Left kidney (tissue), 2 donors: ENCODE measurements around the gene NDUFB2. TPM values are rescaled to one million over a fixed set of nuclear protein-coding genes. Genes with fewer than 3 reads are reported as not detected.
A peak's percentile ranks its signal among the peaks of the same experiment; 100 is the strongest.
"Not testable (repeated sequence)": the region's sequence is repeated elsewhere in the genome, so short reads cannot be mapped to it uniquely, and the experiment has no call there.

ENCODE experiments used
- DNase-seq: peaks from one replicate; pipeline ENCODE4 v3.0.0-alpha.2; 2013
- polyA plus RNA-seq: library from polyadenylated mRNA; unstranded; fragments of 120-200 nt; gene quantifications from one replicate; pipeline ENCODE4 v1.2.1, GENCODE V29; 2013; ENCODE audit not compliant: insufficient read length

Gene NDUFB2
- polyA plus RNA-seq, 1 donor: 164 TPM

GRCh38 chr7:140686921-140687320 lies 9.6 kb upstream of the NDUFB2 start:
- DNase-seq: no peak

DNA sequence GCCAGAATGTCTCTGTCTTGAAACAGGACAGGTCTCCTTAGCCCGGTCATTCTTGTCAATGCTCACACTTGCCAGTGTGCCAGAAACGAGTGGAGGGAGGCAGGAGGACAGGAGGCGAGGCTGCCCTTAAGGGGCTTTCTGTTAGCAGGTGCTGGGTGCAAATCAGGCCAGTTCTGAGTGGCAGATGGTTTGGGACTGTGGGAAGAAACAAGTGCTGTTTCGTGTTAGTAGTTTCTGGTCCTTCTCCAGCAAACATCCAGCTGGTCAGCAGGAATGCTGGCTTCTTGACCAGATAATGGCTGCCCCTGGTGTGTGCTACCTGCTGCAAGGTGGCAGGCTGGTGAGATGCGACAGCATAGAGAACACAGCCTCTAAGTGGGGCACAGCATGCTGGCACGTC lies 8.2 kb upstream of the NDUFB2 start:
- DNase-seq: no peak

GRCh38 chr7:140689199-140690152 lies 7.0 kb upstream of the NDUFB2 start:
- no peak for DNase-seq

DNA sequence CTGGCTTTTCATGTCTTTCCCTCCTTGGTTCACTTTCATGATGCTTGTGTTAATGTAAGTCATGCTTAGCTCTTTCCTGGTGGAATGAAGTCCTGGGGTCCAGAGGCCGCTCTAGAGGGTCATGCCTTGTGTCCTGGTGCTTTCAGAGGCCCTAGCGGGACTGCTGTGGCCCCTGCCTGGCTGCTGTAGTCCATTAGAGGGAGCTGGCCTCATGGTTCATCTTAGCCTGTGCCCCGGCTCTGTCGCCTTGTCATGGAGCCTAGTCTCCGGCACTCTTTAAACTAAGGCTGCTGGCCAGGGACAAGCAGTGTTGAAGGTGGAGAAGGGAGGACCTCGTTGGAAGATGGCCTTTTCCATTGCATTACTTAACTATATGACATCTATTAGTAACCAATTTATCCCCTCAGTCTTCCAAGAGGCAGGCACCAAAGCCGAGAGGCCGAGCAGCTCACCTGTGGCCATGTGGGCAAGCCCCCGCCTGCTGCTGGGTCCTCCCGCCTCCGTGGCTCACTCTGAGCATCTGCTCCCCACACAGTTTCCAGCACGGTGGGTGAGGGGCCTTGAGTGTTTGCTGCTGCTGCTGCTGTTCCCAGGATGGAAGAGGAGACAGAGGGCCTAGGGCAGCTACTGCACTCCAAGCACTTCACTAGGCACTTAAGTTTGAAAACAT lies 5.0 kb upstream of the NDUFB2 start:
- DNase-seq: no peak

DNA sequence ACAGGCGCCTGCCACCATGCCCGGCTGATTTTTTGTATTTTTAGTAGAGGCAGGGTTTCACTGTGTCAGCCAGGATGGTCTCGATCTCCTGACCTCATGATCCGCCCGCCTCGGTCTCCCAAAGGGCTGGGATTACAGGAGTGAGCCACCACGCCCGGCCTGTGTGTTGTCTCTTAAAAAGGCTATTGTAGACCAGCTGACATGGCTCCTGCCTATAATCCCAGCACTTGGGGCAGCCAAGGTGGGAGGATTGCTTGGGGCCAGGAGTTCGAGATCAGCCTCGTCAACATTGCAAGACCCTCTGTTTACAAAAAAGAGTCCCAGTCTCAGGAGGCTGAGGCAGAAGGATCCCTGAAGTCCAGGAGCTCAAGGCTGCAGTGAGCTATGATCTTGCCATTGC lies 2.7 kb upstream of the NDUFB2 start:
- not testable (repeated sequence) for DNase-seq

GRCh38 chr7:140694592-140694991 lies 1.9 kb upstream of the NDUFB2 start:
- no peak for DNase-seq

- DNase-seq: no peak
Observed at GRCh38 chr7:140695381-140695780, 1.1 kb upstream of the NDUFB2 start.

DNA sequence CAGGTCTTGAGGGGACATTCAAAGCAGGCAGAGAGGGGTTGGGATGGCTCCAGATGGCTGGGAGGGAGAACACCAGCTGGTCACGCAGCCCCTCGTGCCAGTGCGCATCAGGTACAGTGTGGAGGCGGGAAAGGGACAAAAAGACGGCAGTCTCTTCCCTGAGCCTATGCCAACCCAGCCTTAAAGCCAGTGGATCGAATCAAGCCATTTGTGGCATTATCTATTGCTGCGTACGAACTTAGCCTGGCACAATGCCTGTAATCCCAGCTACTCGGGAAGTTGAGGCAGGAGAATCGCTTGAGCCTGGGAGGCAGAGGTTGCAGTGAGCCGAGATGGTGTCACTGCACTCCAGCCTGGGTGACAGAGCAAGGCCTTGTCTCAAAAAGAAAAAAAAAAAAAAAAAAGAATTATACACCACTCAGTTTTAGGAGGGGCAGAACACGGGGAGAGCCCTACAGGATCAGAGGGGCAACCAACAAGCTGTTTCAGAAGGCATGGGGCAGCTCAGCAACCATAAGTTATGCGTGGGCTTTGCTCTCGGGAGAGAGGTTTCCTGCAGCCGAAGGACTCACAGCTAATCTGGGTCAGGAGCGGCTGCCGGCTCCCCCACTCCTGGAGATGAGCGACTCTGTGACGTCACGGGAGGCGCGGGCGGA lies 356 bp upstream of the NDUFB2 start:
- peak; percentile 92 for DNase-seq

GRCh38 chr7:140697447-140698143 lies 1.1 kb downstream of the NDUFB2 start:
- no peak for DNase-seq

DNA sequence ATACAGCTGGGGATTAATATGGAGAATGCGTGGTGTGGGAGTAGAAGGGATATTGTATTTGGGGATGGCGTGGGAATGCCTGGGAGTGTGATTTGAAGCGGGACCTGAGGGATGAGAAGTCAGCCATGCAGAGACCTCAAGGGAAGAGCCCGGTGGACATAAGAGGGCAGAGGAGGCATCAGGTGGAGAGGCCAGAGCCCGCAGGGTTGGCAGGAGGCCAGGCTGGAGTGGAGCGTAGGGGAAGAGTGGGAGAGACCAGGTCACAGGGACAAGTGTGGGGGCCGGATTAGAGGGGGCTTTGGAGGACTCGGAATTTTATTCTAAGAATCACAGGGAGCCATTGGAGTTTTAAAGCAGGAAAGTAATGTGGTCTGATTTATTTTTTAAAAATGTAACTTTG lies 2.0 kb downstream of the NDUFB2 start:
- DNase-seq: no peak

DNA sequence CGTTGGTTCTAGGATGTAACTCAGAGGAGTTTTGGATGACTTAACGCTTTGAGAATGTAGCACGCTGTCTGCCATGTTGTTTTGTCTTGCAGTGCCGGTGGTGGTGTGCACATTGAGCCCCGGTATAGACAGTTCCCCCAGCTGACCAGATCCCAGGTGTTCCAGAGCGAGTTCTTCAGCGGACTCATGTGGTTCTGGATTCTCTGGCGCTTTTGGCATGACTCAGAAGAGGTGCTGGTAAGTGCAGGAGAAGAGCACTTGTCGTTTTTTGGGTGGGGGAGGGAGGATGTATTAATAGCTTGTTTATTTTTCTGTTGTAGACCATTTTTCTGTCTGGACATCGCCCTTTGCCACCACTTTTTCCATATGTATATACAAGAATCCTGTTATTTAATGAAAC lies 6.3 kb downstream of the NDUFB2 start:
- DNase-seq: no peak

- DNase-seq: no peak
Observed at GRCh38 chr7:140704205-140704604, 7.7 kb downstream of the NDUFB2 start.

DNA sequence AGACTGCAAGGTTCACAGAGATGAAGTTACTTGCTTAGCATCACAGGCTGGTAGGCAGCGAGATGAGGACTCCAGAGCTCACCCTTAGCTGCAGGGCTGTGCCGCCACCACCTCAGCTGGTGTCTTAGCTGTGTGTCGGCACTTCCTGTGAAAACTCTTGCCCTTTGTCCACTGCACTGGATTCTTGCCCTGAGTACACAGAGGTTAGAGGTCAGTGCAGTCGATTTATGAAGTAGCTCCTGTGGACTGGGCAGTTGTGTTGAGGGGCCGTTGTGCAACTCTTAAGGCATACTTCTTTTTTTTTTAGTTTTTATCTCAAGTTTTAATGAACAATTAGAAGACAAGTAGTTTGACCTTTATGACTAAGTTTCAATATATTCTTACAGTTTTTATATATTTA lies 10.6 kb downstream of the NDUFB2 start:
- DNase-seq: no peak

DNA sequence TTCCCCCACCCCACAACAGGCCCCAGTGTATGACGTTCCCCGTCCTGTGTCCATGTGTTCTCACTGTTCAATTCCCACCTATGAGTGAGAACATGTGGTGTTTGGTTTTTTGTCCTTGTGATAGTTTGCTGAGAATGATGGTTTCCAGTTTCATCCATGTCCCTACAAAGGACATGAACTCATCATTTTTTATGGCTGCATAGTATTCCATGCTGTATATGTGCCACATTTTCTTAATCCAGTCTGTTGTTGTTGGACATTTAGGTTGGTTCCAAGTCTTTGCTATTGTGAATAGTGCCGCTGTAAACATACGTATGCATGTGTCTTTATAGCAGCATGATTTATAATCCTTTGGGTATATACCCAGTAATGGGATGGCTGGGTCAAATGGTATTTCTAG lies 12.3 kb downstream of the NDUFB2 start:
- DNase-seq: not testable (repeated sequence)

DNA sequence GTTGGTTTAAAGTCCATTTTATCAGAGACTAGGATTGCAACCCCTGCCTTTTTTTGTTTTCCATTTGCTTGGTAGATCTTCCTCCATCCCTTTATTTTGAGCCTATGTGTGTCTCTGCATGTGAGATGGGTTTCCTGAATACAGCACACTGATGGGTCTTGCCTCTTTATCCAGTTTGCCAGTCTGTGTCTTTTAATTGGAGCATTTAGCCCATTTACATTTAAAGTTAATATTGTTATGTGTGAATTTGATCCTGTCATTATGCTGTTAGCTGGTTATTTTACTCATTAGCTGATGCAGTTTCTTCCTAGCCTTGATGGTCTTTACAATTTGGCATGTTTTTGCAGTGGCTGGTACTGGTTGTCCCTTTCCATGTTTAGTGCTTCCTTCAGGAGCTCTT lies 15.9 kb downstream of the NDUFB2 start:
- DNase-seq: not testable (repeated sequence)

DNA sequence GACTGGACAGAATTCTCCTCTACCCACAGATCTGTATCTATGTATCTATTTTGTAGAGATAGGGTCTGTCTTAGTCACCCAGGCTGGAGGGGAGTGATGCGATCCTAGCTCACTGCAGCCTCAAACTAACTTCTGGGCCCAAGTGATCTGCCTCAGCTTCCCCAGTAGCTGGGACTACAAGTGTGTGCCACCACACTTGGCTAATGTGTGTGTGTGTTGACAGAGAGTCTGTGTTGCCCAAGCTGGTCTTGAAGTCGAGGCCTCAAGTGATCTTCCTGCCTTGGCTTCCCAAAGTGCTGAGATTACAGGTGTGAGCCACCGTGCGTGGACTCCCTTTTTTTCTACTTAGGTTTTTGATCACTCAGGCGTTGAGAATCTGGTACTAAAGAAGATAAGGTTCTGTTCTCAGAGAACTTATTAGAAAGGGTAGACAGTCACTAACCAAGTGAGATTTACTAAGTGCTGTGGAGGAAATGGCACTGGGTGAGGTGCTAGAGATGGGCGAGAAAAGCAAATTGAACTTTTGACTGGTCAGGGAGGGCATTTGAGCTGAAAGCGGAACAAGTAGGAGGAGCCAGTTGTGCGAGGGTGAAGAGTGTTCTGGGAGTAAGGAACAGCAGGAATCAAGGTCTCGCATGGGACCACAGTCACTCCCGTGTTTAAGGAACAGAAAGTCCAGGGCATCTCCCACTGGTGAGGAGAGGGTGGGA lies 18.0 kb downstream of the NDUFB2 start:
- no peak for DNase-seq

GRCh38 chr7:140719721-140720120 lies 23.2 kb downstream of the NDUFB2 start:
- no peak for DNase-seq

- no peak for DNase-seq
Observed at GRCh38 chr7:140722254-140722653, 25.7 kb downstream of the NDUFB2 start.

- DNase-seq: no peak
Observed at GRCh38 chr7:140723006-140723405, 26.5 kb downstream of the NDUFB2 start.

DNA sequence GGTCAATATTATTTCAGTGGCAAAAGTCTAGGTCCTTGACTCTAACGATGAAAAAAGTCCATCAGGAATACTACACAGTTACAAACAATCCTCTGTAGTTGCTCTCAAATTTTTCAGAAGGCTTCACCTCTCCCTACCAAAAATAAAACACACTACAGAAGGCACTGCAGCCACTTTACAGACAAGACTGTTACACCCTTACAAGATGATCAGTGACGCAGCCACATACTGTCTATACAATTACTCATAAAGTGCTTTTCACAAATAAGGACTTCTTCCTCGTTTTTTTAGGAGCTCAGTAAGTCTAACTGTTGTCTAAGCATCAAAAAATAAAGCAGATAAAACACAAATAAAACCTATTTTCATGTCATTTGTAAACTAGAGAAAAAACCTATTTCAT lies 27.1 kb downstream of the NDUFB2 start:
- DNase-seq: no peak

- no peak for DNase-seq
Observed at GRCh38 chr7:140724706-140725105, 28.2 kb downstream of the NDUFB2 start.

- no peak for DNase-seq
Observed at GRCh38 chr7:140726281-140726680, 29.8 kb downstream of the NDUFB2 start.
